HEK293T (cell line): ENCODE measurements around the gene CANT1.

Experiments used
- CTCF ChIA-PET: fragments of 350-600 bp; formaldehyde crosslinking; extraction: SDS; loops from one replicate; lab custom pipeline; 2021; ENCODE audit warnings: antibody characterized with exemption, inconsistent platforms; lab: Yijun Ruan, JAX
- POLR2A ChIA-PET: fragments of 350-600 bp; formaldehyde crosslinking; extraction: SDS; loops from one replicate; lab custom pipeline; 2020; ENCODE audit warnings: antibody characterized with exemption, inconsistent platforms; lab: Yijun Ruan, JAX
- DNase-seq: peaks from one replicate; pipeline ENCODE4 v3.0.0; 2012; ENCODE audit warnings: mixed read lengths; ENCODE audit errors: extremely low spot score
- ARNT ChIP-seq: fragments of 450-650 bp; IDR thresholded peaks from 2 replicates; pipeline ENCODE4 v1.6.1; 2017; ENCODE audit warnings: mild to moderate bottlenecking
- BHLHE40 ChIP-seq: fragments of 450-650 bp; IDR thresholded peaks from 2 replicates; pipeline ENCODE4 v1.6.1; 2016; ENCODE audit warnings: mild to moderate bottlenecking, moderate library complexity, borderline replicate concordance
- CTBP1 ChIP-seq: fragments of 450-650 bp; IDR thresholded peaks from 2 replicates; pipeline ENCODE4 v1.6.1; 2016; ENCODE audit warnings: borderline replicate concordance
- ELF4 ChIP-seq: fragments of 450-650 bp; IDR thresholded peaks from 2 replicates; pipeline ENCODE4 v1.6.1; 2017; ENCODE audit warnings: antibody characterized with exemption
- FOXA1 ChIP-seq: fragments of 450-650 bp; IDR thresholded peaks from 2 replicates; pipeline ENCODE4 v1.6.1; 2016; ENCODE audit warnings: mild to moderate bottlenecking
- FOXK2 ChIP-seq: fragments of 450-650 bp; IDR thresholded peaks from 2 replicates; pipeline ENCODE4 v1.6.1; 2016; ENCODE audit warnings: mild to moderate bottlenecking
- FOXM1 ChIP-seq: fragments of 450-650 bp; IDR thresholded peaks from 2 replicates; pipeline ENCODE4 v1.6.1; 2017; ENCODE audit warnings: mild to moderate bottlenecking, borderline replicate concordance
- HDGF ChIP-seq: fragments of 450-650 bp; IDR thresholded peaks from 2 replicates; pipeline ENCODE4 v1.6.1; 2017; ENCODE audit warnings: antibody characterized with exemption, borderline replicate concordance
- L3MBTL2 ChIP-seq: fragments of 450-650 bp; conservative IDR thresholded peaks from 2 replicates; pipeline ENCODE4 v1.6.1; 2016; ENCODE audit warnings: mild to moderate bottlenecking
- LEF1 ChIP-seq: fragments of 450-650 bp; IDR thresholded peaks from 2 replicates; pipeline ENCODE4 v1.6.1; 2017; ENCODE audit warnings: mild to moderate bottlenecking, borderline replicate concordance
- NFRKB ChIP-seq: fragments of 450-650 bp; IDR thresholded peaks from 2 replicates; pipeline ENCODE4 v1.6.1; 2016; ENCODE audit warnings: mild to moderate bottlenecking, moderate library complexity
- SP1 ChIP-seq: fragments of 450-650 bp; IDR thresholded peaks from 2 replicates; pipeline ENCODE4 v1.6.1; 2017
- SUZ12 ChIP-seq: fragments of 450-650 bp; IDR thresholded peaks from 2 replicates; pipeline ENCODE4 v1.6.1; 2016; ENCODE audit warnings: mild to moderate bottlenecking
- TARDBP ChIP-seq: fragments of 450-650 bp; IDR thresholded peaks from 2 replicates; pipeline ENCODE4 v1.6.1; 2016
- ZNF384 ChIP-seq: fragments of 450-650 bp; IDR thresholded peaks from 2 replicates; pipeline ENCODE4 v1.6.1; 2016
- TF ChIP-seq, protein P1 (sequence below): fragments of 450-650 bp; IDR thresholded peaks from 2 replicates; pipeline ENCODE4 v1.6.1; 2016

The CANT1 gene

GRCh38 chr17:79052131-79052530 is 42.6 kb upstream of the CANT1 start:
- POLR2A ChIA-PET: no interaction called here
- DNase-seq: no peak
- no peak for TF ChIP-seq L3MBTL2
- CTCF ChIA-PET: interaction anchor here (1.3 kb wide), 1 partner anchor 10 kb away, joined by 3 read pairs; no protein-coding TSS in a partner anchor

DNA sequence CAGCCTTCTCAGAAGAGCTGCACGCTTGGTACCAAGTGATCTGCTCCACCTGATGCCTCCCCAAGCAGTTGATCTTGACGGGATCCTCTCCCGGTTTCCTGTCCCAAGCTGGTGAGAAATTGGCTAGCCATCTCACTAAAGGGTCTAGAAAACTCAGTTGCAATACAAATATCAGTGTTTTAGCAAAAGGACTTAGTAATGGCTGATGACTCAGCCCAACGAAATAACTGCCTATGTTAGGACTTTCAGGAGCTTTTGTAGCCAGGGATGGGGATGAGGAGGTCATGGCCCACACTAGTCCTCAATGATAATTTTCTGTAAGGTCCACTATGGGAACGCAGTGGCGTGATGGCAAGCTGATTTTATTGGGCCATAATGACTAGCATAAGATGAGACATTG is 41.7 kb upstream of the CANT1 start:
- ChIA-PET CTCF (interaction anchor here (1.3 kb wide), 1 partner anchor 9 kb away, joined by 3 read pairs; no protein-coding TSS in a partner anchor), POLR2A (no interaction called here)
- TF ChIP-seq ZNF384 (no peak), CTBP1 (no peak), FOXA1 (no peak), TARDBP (no peak), BHLHE40 (no peak), SP1 (no peak), LEF1 (no peak), ELF4 (no peak), FOXM1 (no peak), FOXK2 (no peak), HDGF (no peak), ARNT (no peak), NFRKB (no peak), L3MBTL2 (no peak), SUZ12 (no peak)
- TF ChIP-seq, protein P1, sequence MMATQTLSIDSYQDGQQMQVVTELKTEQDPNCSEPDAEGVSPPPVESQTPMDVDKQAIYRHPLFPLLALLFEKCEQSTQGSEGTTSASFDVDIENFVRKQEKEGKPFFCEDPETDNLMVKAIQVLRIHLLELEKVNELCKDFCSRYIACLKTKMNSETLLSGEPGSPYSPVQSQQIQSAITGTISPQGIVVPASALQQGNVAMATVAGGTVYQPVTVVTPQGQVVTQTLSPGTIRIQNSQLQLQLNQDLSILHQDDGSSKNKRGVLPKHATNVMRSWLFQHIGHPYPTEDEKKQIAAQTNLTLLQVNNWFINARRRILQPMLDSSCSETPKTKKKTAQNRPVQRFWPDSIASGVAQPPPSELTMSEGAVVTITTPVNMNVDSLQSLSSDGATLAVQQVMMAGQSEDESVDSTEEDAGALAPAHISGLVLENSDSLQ: no peak
- DNase-seq: no peak

DNA sequence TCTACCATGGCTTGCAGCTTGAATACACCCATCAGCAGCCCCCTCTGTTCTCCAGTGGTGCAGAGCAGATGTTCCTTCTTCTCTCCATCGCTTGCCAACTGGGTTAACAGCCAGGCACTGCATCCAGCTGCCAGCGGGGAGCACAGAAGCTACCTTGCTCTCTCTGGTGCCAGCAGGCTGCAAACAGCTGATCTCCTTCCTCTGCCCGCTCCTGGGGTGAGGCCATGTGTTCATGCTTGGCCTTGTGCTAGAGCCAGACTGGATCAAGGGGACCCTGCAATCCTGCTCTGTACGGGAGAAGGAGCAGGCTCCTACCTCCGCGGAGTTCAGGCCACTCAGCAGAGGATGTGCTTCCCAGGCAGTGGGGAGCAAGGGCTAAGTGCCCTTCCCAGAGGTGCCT is 41.0 kb upstream of the CANT1 start:
- ChIA-PET POLR2A (interaction anchor here (1.3 kb wide), 1 partner anchor 12 kb away, joined by 3 read pairs; no protein-coding TSS in a partner anchor), CTCF (no interaction called here)
- TF ChIP-seq CTBP1: no peak
- TF ChIP-seq TARDBP: no peak
- no peak for TF ChIP-seq SP1
- no peak for TF ChIP-seq ARNT
- TF ChIP-seq ELF4: no peak
- no peak for TF ChIP-seq LEF1
- no peak for TF ChIP-seq L3MBTL2
- no peak for TF ChIP-seq BHLHE40
- no peak for TF ChIP-seq FOXK2
- no peak for TF ChIP-seq HDGF
- TF ChIP-seq SUZ12: no peak
- no peak for TF ChIP-seq FOXA1
- no peak for TF ChIP-seq ZNF384
- TF ChIP-seq FOXM1: no peak
- TF ChIP-seq, protein P1: no peak
- no peak for TF ChIP-seq NFRKB
- no peak for DNase-seq

- DNase-seq: no peak
- ChIA-PET POLR2A (interaction anchor here (1.3 kb wide), 1 partner anchor 13 kb away, joined by 3 read pairs; no protein-coding TSS in a partner anchor), CTCF (no interaction called here)
- TF ChIP-seq TARDBP: no peak
- TF ChIP-seq L3MBTL2: no peak
- TF ChIP-seq NFRKB: no peak
- TF ChIP-seq BHLHE40: no peak
- TF ChIP-seq FOXM1: no peak
- no peak for TF ChIP-seq SUZ12
- TF ChIP-seq, protein P1: no peak
- no peak for TF ChIP-seq ZNF384
- TF ChIP-seq ELF4: no peak
- no peak for TF ChIP-seq SP1
- no peak for TF ChIP-seq HDGF
- no peak for TF ChIP-seq FOXA1
- no peak for TF ChIP-seq CTBP1
- no peak for TF ChIP-seq LEF1
- TF ChIP-seq FOXK2: no peak
- TF ChIP-seq ARNT: no peak
Measured at GRCh38 chr17:79049821-79050220, 40.3 kb upstream of the CANT1 start.

DNA sequence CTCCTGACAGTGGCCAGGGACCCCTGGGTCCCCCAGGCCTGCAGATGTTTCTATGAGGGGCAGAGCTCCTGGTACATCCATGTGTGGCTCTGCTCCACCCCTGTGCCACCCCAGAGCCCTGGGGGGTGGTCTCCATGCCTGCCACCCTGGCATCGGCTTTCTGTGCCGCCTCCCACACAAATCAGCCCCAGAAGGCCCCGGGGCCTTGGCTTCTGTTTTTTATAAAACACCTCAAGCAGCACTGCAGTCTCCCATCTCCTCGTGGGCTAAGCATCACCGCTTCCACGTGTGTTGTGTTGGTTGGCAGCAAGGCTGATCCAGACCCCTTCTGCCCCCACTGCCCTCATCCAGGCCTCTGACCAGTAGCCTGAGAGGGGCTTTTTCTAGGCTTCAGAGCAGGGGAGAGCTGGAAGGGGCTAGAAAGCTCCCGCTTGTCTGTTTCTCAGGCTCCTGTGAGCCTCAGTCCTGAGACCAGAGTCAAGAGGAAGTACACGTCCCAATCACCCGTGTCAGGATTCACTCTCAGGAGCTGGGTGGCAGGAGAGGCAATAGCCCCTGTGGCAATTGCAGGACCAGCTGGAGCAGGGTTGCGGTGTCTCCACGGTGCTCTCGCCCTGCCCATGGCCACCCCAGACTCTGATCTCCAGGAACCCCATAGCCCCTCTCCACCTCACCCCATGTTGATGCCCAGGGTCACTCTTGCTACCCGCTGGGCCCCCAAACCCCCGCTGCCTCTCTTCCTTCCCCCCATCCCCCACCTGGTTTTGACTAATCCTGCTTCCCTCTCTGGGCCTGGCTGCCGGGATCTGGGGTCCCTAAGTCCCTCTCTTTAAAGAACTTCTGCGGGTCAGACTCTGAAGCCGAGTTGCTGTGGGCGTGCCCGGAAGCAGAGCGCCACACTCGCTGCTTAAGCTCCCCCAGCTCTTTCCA is 39.5 kb upstream of the CANT1 start:
- CTCF ChIA-PET: interaction anchor here (0.5 kb wide), 1 partner anchor 63 kb away, joined by 3 read pairs; no protein-coding TSS in a partner anchor
- no peak for DNase-seq
- POLR2A ChIA-PET: interaction anchor here (1.3 kb wide), 1 partner anchor 13 kb away, joined by 3 read pairs; no protein-coding TSS in a partner anchor
- TF ChIP-seq TARDBP: no peak
- TF ChIP-seq HDGF: no peak
- TF ChIP-seq L3MBTL2: no peak
- no peak for TF ChIP-seq ELF4
- TF ChIP-seq CTBP1: no peak
- no peak for TF ChIP-seq LEF1
- TF ChIP-seq NFRKB: no peak
- no peak for TF ChIP-seq FOXA1
- no peak for TF ChIP-seq FOXK2
- no peak for TF ChIP-seq SUZ12
- no peak for TF ChIP-seq FOXM1
- no peak for TF ChIP-seq ZNF384
- TF ChIP-seq SP1: no peak
- no peak for TF ChIP-seq BHLHE40
